B cell (primary cell): Measurements from ENCODE around the gene XPNPEP2. TPM values are rescaled to one million over a fixed set of nuclear protein-coding genes. Genes with fewer than 3 reads are reported as not detected.
A peak's percentile ranks its signal among the peaks of the same experiment; 100 is the strongest.

Experiments
- ATAC-seq: fragments of 200-7000 bp; cut with Tn5 transposase; one replicate; pipeline ENCODE4 v1.10.0; 2021; ENCODE audit warnings: low read depth, mild to moderate bottlenecking, moderate number of reproducible peaks, moderate library complexity
- CTCF ChIA-PET: fragments of 350-600 bp; sonication (Branson Sonifier 250); formaldehyde crosslinking; loops from one replicate; lab custom pipeline; 2021; ENCODE audit warnings: antibody characterized with exemption, inconsistent platforms; lab: Charles Lee
- POLR2A ChIA-PET: fragments of 350-600 bp; sonication (Branson Sonifier 250); formaldehyde crosslinking; loops from one replicate; lab custom pipeline; 2021; ENCODE audit warnings: antibody characterized with exemption; lab: Charles Lee
- DNase-seq: peaks from one replicate; pipeline ENCODE4 v3.0.0; 2013
- H2AFZ ChIP-seq: 2 replicates; pipeline ENCODE4 v1.6.1; 2012; ENCODE audit warnings: mild to moderate bottlenecking, low read depth, low read length; ENCODE audit not compliant: insufficient read depth, poor library complexity, severe bottlenecking
- H3K27ac ChIP-seq, 2 donors: 1 replicate in 1 of 2; 2 replicates in 1 of 2; pipeline ENCODE4 v1.5.1; 2012 to 2013; ENCODE audit warnings: low read length in 2 of 2, mild to moderate bottlenecking in 2 of 2, moderate library complexity in 1 of 2
- H3K27me3 ChIP-seq, 4 experiments: fragments of 200-600 bp in 1 of 4; sonication (generic) in 1 of 4; replicated peaks in 1 of 4; 1 replicate in 2 of 4; 2 replicates in 2 of 4; pipeline versions ENCODE4 v1.6.1 to v1.7.0; 2013 to 2016; ENCODE audit warnings: low read length in 3 of 4, mild to moderate bottlenecking in 2 of 4, mixed read lengths in 1 of 4, moderate library complexity in 1 of 4; ENCODE audit not compliant: insufficient read depth in 4 of 4, control insufficient read depth in 3 of 4; ENCODE audit errors: control extremely low read depth in 1 of 4
- H3K36me3 ChIP-seq, 2 experiments: replicated peaks in 1 of 2; 1 replicate in 1 of 2; 2 replicates in 1 of 2; pipeline versions ENCODE4 v1.6.1 to v1.7.1; 2013; ENCODE audit warnings: low read length in 1 of 2; ENCODE audit not compliant: insufficient read depth in 2 of 2, control insufficient read depth in 1 of 2; ENCODE audit errors: control extremely low read depth in 1 of 2, extremely low read depth in 1 of 2
- H3K4me1 ChIP-seq, 2 donors: fragments of 200-600 bp in 1 of 2; sonication (generic) in 1 of 2; 1 replicate in 1 of 2; 2 replicates in 1 of 2; pipeline versions ENCODE4 v1.5.1 to v1.6.1; 2013 to 2017; ENCODE audit warnings: low read length in 2 of 2; ENCODE audit not compliant: control insufficient read depth in 2 of 2, insufficient read depth in 2 of 2
- H3K4me2 ChIP-seq: replicated peaks from 2 replicates; pipeline ENCODE3; 2012; ENCODE audit warnings: mild to moderate bottlenecking, low read depth, low read length; ENCODE audit not compliant: poor library complexity, severe bottlenecking
- H3K4me3 ChIP-seq, 5 experiments: fragments of 200-600 bp in 1 of 5; sonication (generic) in 1 of 5; 1 replicate in 3 of 5; 2 replicates in 2 of 5; pipeline versions ENCODE4 v1.5.1 to v1.7.0; 2011 to 2016; ENCODE audit warnings: low read length in 4 of 5, mild to moderate bottlenecking in 4 of 5, low read depth in 2 of 5, control low read depth in 1 of 5, moderate library complexity in 1 of 5; ENCODE audit not compliant: insufficient read depth in 1 of 5; ENCODE audit errors: control extremely low read depth in 1 of 5, extremely low read depth in 1 of 5
- H3K79me2 ChIP-seq: fragments of 200-600 bp; sonication (generic); one replicate; pipeline ENCODE4 v1.6.0; 2016; ENCODE audit warnings: low read length; ENCODE audit not compliant: control insufficient read depth, insufficient read depth
- H3K9ac ChIP-seq: fragments of 200-600 bp; sonication (generic); 2 replicates; pipeline ENCODE4 v1.6.1; 2017; ENCODE audit warnings: mild to moderate bottlenecking, low read length, moderate library complexity
- H3K9me3 ChIP-seq, 3 donors: one replicate each; pipeline versions ENCODE4 v1.6.1 to v1.7.1; 2013; ENCODE audit warnings: low read length in 2 of 3; ENCODE audit not compliant: control insufficient read depth in 2 of 3, insufficient read depth in 1 of 3; ENCODE audit errors: control extremely low read depth in 1 of 3
- H4K20me1 ChIP-seq: 2 replicates; pipeline ENCODE4 v1.6.0; 2012; ENCODE audit warnings: mild to moderate bottlenecking, low read length; ENCODE audit not compliant: insufficient read depth, control insufficient read depth, poor library complexity, severe bottlenecking
- H3K27ac Mint-ChIP-seq: one replicate; pipeline ENCODE4 v1.8.0; 2021; ENCODE audit warnings: mixed read lengths
- H3K27me3 Mint-ChIP-seq: one replicate; pipeline ENCODE4 v1.8.0; 2021; ENCODE audit warnings: mixed read lengths
- H3K4me1 Mint-ChIP-seq: one replicate; pipeline ENCODE4 v1.8.0; 2021; ENCODE audit warnings: mixed read lengths
- H3K4me3 Mint-ChIP-seq: one replicate; pipeline ENCODE4 v1.8.0; 2021; ENCODE audit warnings: mixed read lengths
- H3K9me3 Mint-ChIP-seq: one replicate; pipeline ENCODE4 v1.8.0; 2022; ENCODE audit warnings: mixed read lengths; ENCODE audit not compliant: insufficient read depth
- CTCF ChIP-seq: fragments of 200-600 bp; IDR thresholded peaks from one replicate; pipeline ENCODE4 v1.8.0; 2022; ENCODE audit warnings: antibody characterized with exemption, mild to moderate bottlenecking
- EZH2 ChIP-seq: IDR thresholded peaks from 2 replicates; pipeline ENCODE4 v1.6.1; 2012; ENCODE audit warnings: borderline replicate concordance, low read depth, mild to moderate bottlenecking, moderate library complexity, low read length; ENCODE audit not compliant: insufficient read depth, poor library complexity, severe bottlenecking
- WGBS: methylation state at CpG from one replicate; pipeline ENCODE4 v1.1.5; 2013; ENCODE audit warnings: missing lambda C conversion rate; ENCODE audit not compliant: insufficient coverage; 5-methylcytosine and 5-hydroxymethylcytosine counted together
- intact Hi-C: fragments of 100-400 bp; cut with micrococcal nuclease; formaldehyde crosslinking; loops from one replicate; pipeline ENCODE4 v1.10.0; 2022
- polyA plus RNA-seq: library from polyadenylated mRNA; depleted of rRNA; stranded (reverse); fragments of >200 nt; gene quantifications from 2 replicates; pipeline ENCODE4 v1.2.3, GENCODE V29; 2012
- total RNA-seq, 2 donors: library from RNA; stranded (reverse); fragments of 120-200 nt in 1 of 2; gene quantifications; 1 replicate in 1 of 2; 2 replicates in 1 of 2; pipeline versions ENCODE4 v1.2.3 to v1.2.4, GENCODE V29; 2013 to 2022

The XPNPEP2 gene
- total and polyA plus RNA-seq, 2 donors (not counting 1 experiment from before 2014, with no cell fraction given) = 0.31 TPM; not detected in 1

- TF ChIP-seq CTCF (no peak), EZH2 (no peak)
- no CpG with 5 or more reads among the region's 2 CpGs for WGBS
Observed at GRCh38 chrX:129732857-129733256, 5.9 kb upstream of the XPNPEP2 start.

DNA sequence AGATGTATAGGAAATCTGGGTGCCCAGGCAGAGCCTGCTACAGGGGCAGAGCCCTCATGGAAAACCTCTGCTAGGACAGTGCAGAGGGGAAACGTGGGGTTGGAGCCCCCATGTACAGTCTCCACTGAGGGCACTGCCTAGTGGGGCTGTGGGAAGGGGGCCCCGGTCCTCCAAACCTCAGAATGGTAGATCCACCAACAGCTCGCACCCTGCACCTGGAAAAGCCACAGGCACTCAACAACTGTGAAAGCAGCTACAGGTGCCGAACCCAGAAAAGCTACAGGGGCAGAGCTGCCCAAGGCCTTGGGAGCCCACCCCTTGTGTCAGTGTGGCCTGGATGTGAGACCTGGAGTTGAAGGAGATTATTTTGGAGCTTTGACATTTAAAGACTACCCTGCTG is 5.4 kb upstream of the XPNPEP2 start:
- POLR2A ChIA-PET = no interaction called here
- DNase-seq (no peak), ATAC-seq (no peak)
- no peaks in the 10 kb centered on the region for H3K9me3 ChIP-seq
- no peak overlapping the region for H3K4me2 ChIP-seq
- Mint-ChIP-seq H3K4me3 (no peak overlapping the region), H3K4me1 (peaks cover 42% of the 10 kb centered on the region), H3K9me3 (no peaks in the 10 kb centered on the region), H3K27me3 (no peaks in the 10 kb centered on the region), H3K27ac (no peak overlapping the region)
- H3K27me3 ChIP-seq = no peaks in the 10 kb centered on the region
- TF ChIP-seq EZH2 (no peak), CTCF (no peak)
- CTCF ChIA-PET = no interaction called here
- H4K20me1 ChIP-seq = no peaks in the 10 kb centered on the region
- H3K4me3 ChIP-seq = no peak overlapping the region
- H3K9ac ChIP-seq = no peak overlapping the region
- no peak overlapping the region for H2AFZ ChIP-seq
- H3K4me1 ChIP-seq = peaks cover 32 to 43% of the 10 kb centered on the region in 2 donors
- H3K27ac ChIP-seq = no peak overlapping the region
- H3K79me2 ChIP-seq = no peaks in the 10 kb centered on the region
- WGBS = 20% methylated on average over 1 of the region's 4 CpGs
- H3K36me3 ChIP-seq = no peaks in the 10 kb centered on the region
- intact Hi-C loops = no loop called here

More at GRCh38 chrX:129732857-129733256, 5.9 kb upstream of the XPNPEP2 start:
- H2AFZ ChIP-seq = no peak overlapping the region
- H4K20me1 ChIP-seq = no peaks in the 10 kb centered on the region
- H3K4me1 ChIP-seq = peaks cover 27 to 38% of the 10 kb centered on the region in 2 donors
- no peaks in the 10 kb centered on the region for H3K9me3 ChIP-seq
- no peak overlapping the region for H3K27ac ChIP-seq
- Mint-ChIP-seq H3K9me3 (no peaks in the 10 kb centered on the region), H3K27me3 (no peaks in the 10 kb centered on the region), H3K27ac (no peak overlapping the region), H3K4me1 (peaks cover 38% of the 10 kb centered on the region), H3K4me3 (no peak overlapping the region)
- H3K36me3 ChIP-seq = no peaks in the 10 kb centered on the region
- no peak for ATAC-seq
- intact Hi-C loops = no loop called here
- H3K9ac ChIP-seq = no peak overlapping the region
- POLR2A ChIA-PET = no interaction called here
- H3K4me2 ChIP-seq = peak overlapping the region; percentile 7
- H3K27me3 ChIP-seq = no peaks in the 10 kb centered on the region
- no peak for DNase-seq
- CTCF ChIA-PET = no interaction called here
- H3K79me2 ChIP-seq = no peaks in the 10 kb centered on the region
- H3K4me3 ChIP-seq = no peak overlapping the region
